GM21360 (cell line): ENCODE results near the gene SORCS1.
"Not testable (repeated sequence)": the region's sequence is repeated elsewhere in the genome, so short reads cannot be mapped to it uniquely, and the experiment has no call there.

Experiments used
- ATAC-seq: cut with Tn5 transposase; IDR thresholded peaks from one replicate; pipeline ENCODE4 v1.9.1; 2021; ENCODE audit warnings: mild to moderate bottlenecking, moderate library complexity; ENCODE audit not compliant: unreplicated experiment

Gene SORCS1

DNA sequence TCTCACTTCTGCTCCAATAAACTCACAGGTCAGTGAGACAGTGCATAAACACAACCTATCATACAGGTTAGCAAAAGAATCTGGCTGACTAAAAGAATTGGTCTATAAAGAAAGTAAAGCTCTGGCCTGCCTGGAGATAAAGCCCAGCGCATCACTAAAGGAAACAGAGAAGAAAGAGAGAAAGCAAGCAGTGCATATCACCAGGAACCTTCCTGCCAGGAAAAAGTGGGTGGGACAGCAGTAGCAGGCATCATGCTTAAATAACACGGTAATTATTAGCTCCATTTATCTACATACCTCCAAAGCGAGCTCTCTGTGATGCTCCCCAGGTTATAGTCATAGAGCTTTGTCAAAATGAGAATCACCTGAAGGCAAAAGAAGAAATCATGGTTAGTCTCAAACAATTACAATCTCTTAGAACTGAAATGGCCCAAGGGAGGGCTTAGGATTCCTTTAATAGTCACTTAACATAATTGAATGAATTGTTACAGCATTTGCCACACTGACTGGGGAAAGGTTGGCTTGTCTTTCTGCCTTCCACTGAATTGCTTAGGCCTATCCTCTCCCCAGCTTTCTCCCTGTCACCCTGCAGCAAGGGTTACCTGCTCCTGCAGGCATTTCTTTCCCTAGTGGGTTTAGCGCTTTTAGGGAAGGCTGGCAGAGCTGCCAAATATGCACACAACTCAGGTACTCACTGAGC, 208.1 kb downstream of the SORCS1 start:
- ATAC-seq: no peak

DNA sequence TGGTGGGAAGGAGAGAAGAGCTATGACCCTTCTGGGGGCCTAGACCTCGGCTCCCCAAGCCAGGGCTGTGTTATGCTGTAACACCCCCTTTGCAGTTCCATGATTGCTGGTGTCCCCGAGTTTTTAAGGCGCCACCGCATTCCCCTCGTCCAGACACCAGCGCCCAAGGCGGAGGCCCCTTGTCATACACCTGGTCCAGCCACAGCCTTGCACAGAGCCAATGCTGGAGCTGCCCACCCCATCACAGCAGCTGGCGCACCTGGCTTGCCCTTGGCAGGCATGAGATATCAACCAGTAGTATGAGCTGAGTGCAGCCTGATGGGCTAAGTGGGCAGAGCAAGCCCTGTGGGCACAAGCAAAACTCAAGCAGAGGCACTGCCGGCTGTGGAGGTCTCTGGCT, 209.4 kb downstream of the SORCS1 start:
- no peak for ATAC-seq

DNA sequence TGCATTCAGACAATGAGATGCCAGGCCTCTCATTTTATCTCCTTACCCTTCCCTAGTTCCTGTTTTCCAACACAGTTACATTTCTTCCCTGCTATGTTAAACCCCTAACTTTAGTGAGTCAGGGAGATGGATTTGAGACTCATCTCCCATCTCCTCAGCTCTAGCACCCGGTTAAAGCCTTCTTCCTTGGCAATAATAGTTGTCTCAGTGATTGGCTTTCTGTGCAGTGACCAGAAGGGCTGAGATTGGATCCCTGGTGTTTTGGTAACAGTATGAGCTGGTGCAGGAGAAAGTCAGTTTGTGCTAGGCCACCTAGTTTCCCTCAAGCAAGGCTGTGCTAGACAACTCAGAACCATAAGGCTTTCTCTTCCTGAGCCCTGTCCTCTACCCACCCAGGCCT, 212.5 kb downstream of the SORCS1 start:
- ATAC-seq: no peak

DNA sequence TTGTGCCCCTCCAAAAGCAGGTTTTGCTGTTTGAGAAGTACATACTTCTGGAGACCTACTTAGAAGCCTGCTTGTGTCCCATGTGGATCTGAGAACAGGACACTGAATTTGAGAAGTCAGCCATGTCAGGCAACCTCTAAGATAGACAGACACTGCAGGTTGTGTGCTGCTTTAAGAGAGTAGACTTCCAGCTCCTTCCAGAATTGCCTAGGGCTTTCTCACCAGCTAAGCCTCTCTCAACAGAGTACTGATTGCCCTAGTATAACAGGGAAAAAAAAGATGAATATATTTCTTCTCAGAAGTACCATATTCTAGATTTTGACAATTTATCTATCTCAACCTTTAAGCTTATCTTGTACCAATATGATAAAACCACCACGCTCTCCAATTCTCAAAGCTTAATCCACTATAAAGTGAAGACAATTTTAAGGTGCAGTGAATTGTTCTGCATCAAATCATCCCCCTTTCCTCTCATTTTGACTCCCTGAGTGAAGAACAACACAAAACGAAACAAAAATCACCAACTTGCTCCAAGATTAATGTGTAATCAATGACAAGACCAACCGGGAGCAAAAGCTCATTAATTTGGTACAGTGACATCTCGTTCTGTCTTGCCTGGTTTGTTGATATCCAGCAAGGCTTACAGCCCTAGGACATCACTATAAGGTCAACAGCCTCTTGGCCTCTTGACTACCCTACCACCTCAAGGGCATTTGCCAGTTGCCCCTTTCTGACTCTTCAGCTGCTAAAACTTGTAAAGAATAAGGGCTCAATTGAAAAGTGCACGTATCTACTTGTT, 214.6 kb downstream of the SORCS1 start:
- no peak for ATAC-seq

DNA sequence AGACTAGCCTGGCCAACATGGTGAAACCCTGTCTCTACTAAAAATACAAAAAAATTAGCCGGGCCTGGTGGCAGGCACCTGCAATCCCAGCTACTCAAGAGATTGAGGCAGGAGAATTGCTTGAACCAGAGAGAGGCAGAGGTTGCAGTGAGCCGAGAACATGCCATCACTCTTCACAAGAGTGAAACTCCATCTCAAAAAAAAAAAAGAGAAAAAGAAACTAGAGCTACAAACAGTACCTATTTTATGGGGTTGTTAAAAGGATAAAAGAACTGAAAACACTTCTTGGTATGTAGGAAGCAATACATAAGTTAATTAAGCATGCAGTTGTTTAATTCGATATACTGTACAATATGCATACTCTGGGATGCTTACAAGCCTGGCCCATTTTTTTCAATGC, 216.9 kb downstream of the SORCS1 start:
- ATAC-seq: no peak

DNA sequence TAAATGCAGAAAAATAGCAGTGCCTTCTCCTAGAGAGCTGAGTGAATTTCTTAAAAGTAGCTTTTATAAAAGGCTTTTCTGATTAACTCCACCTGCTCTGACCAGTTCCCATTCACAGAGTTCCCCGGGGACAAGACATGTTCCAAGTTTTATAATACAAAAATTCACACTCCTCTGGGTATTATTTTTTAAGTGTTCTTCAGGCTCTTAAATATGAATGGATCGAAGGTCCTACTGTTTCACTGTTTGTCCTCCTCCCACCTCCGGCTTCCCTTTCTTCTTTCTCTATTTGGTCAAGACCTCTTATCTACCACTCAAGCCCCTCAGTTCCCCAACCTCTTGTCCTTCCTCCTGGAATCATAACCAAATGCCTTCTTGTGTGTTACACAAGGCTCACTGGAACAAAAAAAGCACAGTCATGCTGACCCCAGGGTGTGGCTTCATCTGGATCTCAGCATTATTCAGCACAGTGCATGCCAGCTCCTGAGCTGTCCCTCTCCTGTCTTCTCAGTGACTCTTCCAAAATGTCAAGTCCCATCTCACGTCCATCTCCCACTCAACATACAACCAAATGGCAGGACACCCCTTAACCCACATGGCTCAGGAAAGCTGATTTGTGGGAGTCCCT, 222.4 kb downstream of the SORCS1 start:
- no peak for ATAC-seq

DNA sequence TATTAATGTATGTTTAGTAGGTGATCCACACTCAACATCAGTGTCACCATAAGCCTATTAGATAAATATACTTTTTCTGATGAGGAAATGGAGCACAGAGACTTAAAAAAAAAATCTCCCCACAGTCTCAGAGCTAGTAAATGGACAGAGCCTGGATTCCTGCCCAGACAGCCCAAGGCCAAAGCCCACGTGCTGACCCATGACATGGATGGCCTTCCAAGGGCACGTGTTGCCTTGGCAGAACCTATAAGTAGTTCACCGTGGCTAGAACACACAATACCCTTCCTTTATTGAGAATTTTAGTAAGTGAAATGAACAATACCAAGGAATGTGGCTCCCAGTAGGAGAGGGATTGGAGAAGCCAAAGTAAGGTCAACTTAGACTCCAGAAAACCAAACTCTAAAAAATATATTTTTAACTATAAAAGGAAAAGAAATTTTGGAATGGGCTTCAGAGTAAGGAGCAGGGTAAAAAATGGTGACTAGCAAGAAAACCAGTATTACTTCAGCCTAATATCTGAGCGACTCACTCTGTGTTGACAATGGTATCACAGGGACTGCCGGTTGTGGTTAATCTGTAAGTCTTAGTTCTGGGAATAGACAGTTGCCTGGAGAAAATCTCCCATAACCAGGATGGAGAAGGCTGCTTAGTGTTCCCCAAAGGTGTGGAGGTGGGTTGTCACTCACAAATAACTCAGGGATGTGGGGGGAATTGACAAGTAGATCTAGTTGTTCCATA, 223.0 kb downstream of the SORCS1 start:
- no peak for ATAC-seq

DNA sequence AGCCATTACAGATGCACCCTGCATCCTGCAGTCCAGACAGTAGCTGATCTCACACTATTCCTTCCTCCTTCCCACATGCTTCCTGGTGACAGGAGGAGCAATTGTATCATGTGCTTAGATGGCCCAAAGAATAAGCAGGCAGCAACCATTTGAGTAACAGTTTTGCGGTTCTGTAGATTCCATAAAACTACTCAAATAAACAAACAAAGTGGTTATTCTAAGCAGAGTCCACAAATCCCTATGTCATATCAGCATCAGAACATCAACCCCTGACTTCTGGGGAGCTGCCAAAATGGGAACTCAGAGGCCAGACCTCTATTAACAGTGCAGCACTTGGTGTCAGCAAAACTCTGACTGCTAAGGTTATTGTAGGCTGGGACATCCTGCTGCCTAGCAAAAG, 226.0 kb downstream of the SORCS1 start:
- no peak for ATAC-seq

- ATAC-seq: peak; percentile 66
Observed at GRCh38 chr10:106935978-106936451, 228.5 kb downstream of the SORCS1 start.

GRCh38 chr10:106931853-106932249, 232.7 kb downstream of the SORCS1 start:
- no peak for ATAC-seq

DNA sequence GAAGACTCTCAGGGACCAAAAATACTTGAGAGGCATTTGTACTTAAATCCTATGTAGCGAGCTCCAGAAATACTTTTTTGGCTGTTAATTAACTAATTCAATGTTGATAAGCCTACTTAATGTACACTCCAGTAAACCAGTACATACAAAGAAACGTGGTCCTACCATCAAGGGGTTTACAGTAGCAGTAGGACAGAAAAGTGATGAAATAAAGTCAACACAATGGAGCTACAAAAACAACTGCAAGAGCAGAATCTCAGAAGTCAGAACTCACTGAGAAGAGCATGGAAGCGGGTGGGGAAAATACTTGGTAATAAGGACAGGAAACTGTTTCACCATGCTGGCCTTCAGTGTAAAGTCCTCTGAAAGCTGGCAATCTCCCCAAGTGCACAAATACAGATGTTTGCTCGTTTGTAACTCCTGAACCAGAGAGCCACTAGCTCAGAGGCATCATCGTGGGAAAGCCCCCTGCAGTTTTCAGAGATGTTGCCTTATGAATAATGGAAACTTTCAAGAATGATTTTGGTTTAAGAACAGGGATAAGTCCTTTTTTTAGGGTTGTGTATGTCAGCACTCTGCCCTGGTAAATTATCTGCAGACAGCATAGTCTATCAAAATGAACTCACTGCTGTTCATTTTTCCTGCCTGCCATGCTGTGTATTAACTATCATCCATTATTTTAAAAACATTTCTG, 233.2 kb downstream of the SORCS1 start:
- peak; percentile 71 for ATAC-seq

GRCh38 chr10:106930751-106931150, 233.8 kb downstream of the SORCS1 start:
- ATAC-seq: no peak

- no peak for ATAC-seq
Observed at GRCh38 chr10:106929291-106929895, 235.1 kb downstream of the SORCS1 start.

- not testable (repeated sequence) for ATAC-seq
Observed at GRCh38 chr10:106928151-106928550, 236.4 kb downstream of the SORCS1 start.

GRCh38 chr10:106925191-106925590, 239.3 kb downstream of the SORCS1 start:
- no peak for ATAC-seq

DNA sequence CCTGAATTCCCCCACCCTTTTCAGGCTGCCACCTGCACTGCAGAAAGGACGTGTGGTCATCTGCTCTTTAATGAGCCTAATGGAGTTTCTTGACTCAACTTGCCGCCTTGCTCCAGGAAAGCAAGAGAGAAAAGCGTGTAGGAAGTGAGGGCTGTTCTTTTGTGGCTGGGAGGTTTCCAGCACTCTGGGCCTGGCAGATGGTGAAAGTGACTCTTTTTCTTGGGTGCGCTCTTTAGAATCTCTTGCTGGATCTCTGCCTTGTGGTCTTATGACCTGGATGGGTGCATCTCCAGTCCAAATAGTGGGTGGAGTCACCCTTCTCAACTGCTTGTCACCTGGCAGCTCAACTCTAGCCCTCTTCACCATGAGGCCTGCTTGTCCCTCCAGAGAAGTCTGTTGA, 244.0 kb downstream of the SORCS1 start:
- no peak for ATAC-seq

DNA sequence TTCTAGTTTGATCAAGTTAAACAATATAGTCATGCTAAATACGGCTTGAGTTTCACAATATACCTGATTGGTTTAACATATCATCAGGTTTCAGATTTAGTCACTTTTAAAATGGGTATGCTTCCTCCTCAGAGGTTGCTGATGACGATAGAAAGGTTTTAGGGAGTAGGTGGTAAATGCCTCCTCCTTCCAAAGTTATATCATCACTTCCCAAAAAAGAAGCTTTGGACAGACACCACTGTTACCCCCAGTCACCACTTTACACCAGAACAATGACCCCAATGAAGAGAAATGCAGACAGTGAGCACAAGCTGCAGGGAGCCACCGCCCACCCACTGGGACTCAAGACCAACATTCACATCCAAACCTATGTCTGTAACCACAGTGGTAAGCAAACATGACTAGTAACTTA, 244.6 kb downstream of the SORCS1 start:
- peak; percentile 90 for ATAC-seq

GRCh38 chr10:106917452-106918055, 247.0 kb downstream of the SORCS1 start:
- no peak for ATAC-seq

- ATAC-seq: no peak
Observed at GRCh38 chr10:106914016-106914415, 250.5 kb downstream of the SORCS1 start.

DNA sequence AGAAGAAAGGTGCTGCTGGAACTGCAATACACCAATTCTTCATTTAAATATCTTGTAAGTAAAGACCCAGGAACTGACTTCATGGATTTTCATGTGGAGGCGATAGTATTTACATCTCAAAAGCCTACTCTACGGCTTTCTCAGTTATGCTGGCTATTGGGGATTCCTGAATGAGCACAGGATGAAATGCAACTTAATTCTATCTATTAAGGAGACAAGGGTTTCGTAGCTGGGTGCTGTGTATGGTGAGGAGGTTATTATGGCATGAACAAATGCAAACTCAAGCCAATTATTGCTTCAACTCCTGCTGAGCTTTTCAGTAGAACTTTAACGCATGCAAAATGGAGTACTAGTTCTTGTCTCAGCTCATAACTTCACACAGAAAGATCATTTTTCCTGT, 251.2 kb downstream of the SORCS1 start:
- ATAC-seq: no peak
